HepG2 (cell line): ENCODE results near the gene STAT5A. TPM values are rescaled to one million over a fixed set of nuclear protein-coding genes. Genes with fewer than 3 reads are reported as not detected.
A peak's percentile ranks its signal among the peaks of the same experiment; 100 is the strongest.

ENCODE experiments used
- FOSL2 ChIP-seq: sonication (generic); formaldehyde crosslinking; IDR thresholded peaks from 2 replicates; pipeline ENCODE4 v1.4.0; 2020; ENCODE audit warnings: missing genetic modification reagents
- KLF16 ChIP-seq, 2 experiments: sonication (generic) in 1 of 2; formaldehyde crosslinking in 1 of 2; IDR thresholded peaks; 2 replicates each; pipeline versions ENCODE4 v1.6.1 to v1.8.0; 2016 to 2023; ENCODE audit warnings: missing genetic modification reagents in 2 of 2, missing compliant biosample characterization in 1 of 2
- KLF6 ChIP-seq: IDR thresholded peaks from 2 replicates; pipeline ENCODE4 v1.8.0; 2016; ENCODE audit warnings: missing biosample characterization, missing genetic modification reagents
- MTF2 ChIP-seq: sonication (generic); formaldehyde crosslinking; IDR thresholded peaks from 2 replicates; pipeline ENCODE4 v1.5.0; 2020; ENCODE audit warnings: missing genetic modification reagents, borderline replicate concordance
- MXD4 ChIP-seq: IDR thresholded peaks from 2 replicates; pipeline ENCODE4 v1.6.1; 2016; ENCODE audit warnings: mild to moderate bottlenecking, missing biosample characterization, missing genetic modification reagents
- RXRA ChIP-seq: sonication (generic); formaldehyde crosslinking; IDR thresholded peaks from 2 replicates; pipeline ENCODE4 v1.5.1; 2020; ENCODE audit warnings: missing genetic modification reagents
- SP5 ChIP-seq: IDR thresholded peaks from 2 replicates; pipeline ENCODE4 v1.6.1; 2016; ENCODE audit warnings: low read depth, borderline replicate concordance
- TMF1 ChIP-seq: sonication (generic); formaldehyde crosslinking; IDR thresholded peaks from 2 replicates; pipeline ENCODE4 v1.8.1; 2022; ENCODE audit warnings: low read depth, missing genetic modification reagents
- ZNF251 ChIP-seq: sonication (generic); formaldehyde crosslinking; IDR thresholded peaks from 2 replicates; pipeline ENCODE4 v1.9.0; 2021; ENCODE audit warnings: mild to moderate bottlenecking, missing genetic modification reagents
- ZNF570 ChIP-seq: sonication (generic); formaldehyde crosslinking; IDR thresholded peaks from 2 replicates; pipeline ENCODE4 v1.4.0; 2020; ENCODE audit warnings: mild to moderate bottlenecking, missing genetic modification reagents, borderline replicate concordance
- ZNF672 ChIP-seq: sonication (generic); formaldehyde crosslinking; IDR thresholded peaks from 2 replicates; pipeline ENCODE4 v1.8.1; 2022; ENCODE audit warnings: missing genetic modification reagents
- ZNF7 ChIP-seq: IDR thresholded peaks from 2 replicates; pipeline ENCODE4 v1.6.1; 2016; ENCODE audit warnings: missing biosample characterization, missing genetic modification reagents
- ZNF709 ChIP-seq: sonication (generic); formaldehyde crosslinking; IDR thresholded peaks from 2 replicates; pipeline ENCODE4 v1.5.0; 2020; ENCODE audit warnings: mild to moderate bottlenecking, missing genetic modification reagents
- ZNF839 ChIP-seq: sonication (generic); formaldehyde crosslinking; IDR thresholded peaks from 2 replicates; pipeline ENCODE4 v1.4.0; 2020; ENCODE audit warnings: missing genetic modification reagents, mild to moderate bottlenecking, borderline replicate concordance
- ZSCAN31 ChIP-seq: sonication (generic); formaldehyde crosslinking; IDR thresholded peaks from 2 replicates; pipeline ENCODE4 v1.5.0; 2020; ENCODE audit warnings: low read depth, mild to moderate bottlenecking, missing genetic modification reagents
- polyA plus RNA-seq, 8 experiments: library from polyadenylated mRNA; depleted of rRNA in 3 of 8; stranded (reverse) in 7 of 8; unstranded in 1 of 8; fragments of >200 nt; fragmentation: Illumina TruSeq in 4 of 8; extraction: Trizol in 4 of 8; gene quantifications; 2 replicates each; pipeline versions ENCODE4 v1.2.1 to v1.2.3, GENCODE V29; 2011 to 2016; ENCODE audit warnings: low read depth in 4 of 8, missing spikeins in 1 of 8, mixed read lengths in 1 of 8; ENCODE audit not compliant: insufficient read depth in 1 of 8
- total RNA-seq, 5 experiments: library from RNA; depleted of rRNA; stranded (reverse); fragments of >200 nt; fragmentation: Illumina TruSeq; extraction: Trizol; gene quantifications; 2 replicates each; pipeline ENCODE4 v1.2.3, GENCODE V29; 2016; ENCODE audit warnings: low read depth in 1 of 5
- TF ChIP-seq, protein P1 (sequence below): sonication (generic); formaldehyde crosslinking; conservative IDR thresholded peaks from 2 replicates; pipeline ENCODE4 v1.4.0; 2020; ENCODE audit warnings: mild to moderate bottlenecking, missing genetic modification reagents, moderate library complexity
- TF ChIP-seq, protein P2 (sequence below): IDR thresholded peaks from 2 replicates; pipeline ENCODE4 v1.6.1; 2016; ENCODE audit warnings: control low read depth
- TF ChIP-seq, protein P3 (sequence below): sonication (generic); formaldehyde crosslinking; IDR thresholded peaks from 2 replicates; pipeline ENCODE4 v1.4.0; 2020; ENCODE audit warnings: missing genetic modification reagents
- TF ChIP-seq, protein P4 (sequence below): sonication (generic); formaldehyde crosslinking; IDR thresholded peaks from 2 replicates; pipeline ENCODE4 v1.4.0; 2020; ENCODE audit warnings: missing genetic modification reagents
- TF ChIP-seq, protein P5 (sequence below): sonication (generic); formaldehyde crosslinking; IDR thresholded peaks from 2 replicates; pipeline ENCODE4 v1.5.0; 2020; ENCODE audit warnings: missing genetic modification reagents, mild to moderate bottlenecking, borderline replicate concordance

The STAT5A gene
- total and polyA plus RNA-seq, 2 of the 13 experiments (the other 11 are each of a cell fraction or from before 2014, with no cell fraction given), result 1.4 to 4.1 TPM

DNA sequence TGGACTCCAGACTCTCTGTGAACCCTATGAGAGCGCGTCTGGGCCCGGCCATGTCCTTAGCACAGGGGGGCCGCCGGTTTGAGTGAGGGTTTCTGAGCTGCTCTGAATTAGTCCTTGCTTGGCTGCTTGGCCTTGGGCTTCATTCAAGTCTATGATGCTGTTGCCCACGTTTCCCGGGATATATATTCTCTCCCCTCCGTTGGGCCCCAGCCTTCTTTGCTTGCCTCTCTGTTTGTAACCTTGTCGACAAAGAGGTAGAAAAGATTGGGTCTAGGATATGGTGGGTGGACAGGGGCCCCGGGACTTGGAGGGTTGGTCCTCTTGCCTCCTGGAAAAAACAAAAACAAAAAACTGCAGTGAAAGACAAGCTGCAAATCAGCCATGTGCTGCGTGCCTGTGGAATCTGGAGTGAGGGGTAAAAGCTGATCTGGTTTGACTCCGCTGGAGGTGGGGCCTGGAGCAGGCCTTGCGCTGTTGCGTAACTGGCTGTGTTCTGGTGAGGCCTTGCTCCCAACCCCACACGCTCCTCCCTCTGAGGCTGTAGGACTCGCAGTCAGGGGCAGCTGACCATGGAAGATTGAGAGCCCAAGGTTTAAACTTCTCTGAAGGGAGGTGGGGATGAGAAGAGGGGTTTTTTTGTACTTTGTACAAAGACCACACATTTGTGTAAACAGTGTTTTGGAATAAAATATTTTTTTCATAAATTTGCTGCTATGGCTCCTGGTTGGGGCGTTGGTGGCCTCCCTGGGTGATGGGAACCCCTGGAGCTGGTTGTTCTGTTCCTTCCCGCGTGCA, 23.1 kb downstream of the STAT5A start (continued):
- TF ChIP-seq, protein P1, sequence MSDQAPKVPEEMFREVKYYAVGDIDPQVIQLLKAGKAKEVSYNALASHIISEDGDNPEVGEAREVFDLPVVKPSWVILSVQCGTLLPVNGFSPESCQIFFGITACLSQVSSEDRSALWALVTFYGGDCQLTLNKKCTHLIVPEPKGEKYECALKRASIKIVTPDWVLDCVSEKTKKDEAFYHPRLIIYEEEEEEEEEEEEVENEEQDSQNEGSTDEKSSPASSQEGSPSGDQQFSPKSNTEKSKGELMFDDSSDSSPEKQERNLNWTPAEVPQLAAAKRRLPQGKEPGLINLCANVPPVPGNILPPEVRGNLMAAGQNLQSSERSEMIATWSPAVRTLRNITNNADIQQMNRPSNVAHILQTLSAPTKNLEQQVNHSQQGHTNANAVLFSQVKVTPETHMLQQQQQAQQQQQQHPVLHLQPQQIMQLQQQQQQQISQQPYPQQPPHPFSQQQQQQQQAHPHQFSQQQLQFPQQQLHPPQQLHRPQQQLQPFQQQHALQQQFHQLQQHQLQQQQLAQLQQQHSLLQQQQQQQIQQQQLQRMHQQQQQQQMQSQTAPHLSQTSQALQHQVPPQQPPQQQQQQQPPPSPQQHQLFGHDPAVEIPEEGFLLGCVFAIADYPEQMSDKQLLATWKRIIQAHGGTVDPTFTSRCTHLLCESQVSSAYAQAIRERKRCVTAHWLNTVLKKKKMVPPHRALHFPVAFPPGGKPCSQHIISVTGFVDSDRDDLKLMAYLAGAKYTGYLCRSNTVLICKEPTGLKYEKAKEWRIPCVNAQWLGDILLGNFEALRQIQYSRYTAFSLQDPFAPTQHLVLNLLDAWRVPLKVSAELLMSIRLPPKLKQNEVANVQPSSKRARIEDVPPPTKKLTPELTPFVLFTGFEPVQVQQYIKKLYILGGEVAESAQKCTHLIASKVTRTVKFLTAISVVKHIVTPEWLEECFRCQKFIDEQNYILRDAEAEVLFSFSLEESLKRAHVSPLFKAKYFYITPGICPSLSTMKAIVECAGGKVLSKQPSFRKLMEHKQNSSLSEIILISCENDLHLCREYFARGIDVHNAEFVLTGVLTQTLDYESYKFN (CRISPR knock-in tag), result peak; percentile 84
- TF ChIP-seq ZNF7 (peak; percentile 24; the same call in 1 of the 2 replicates), TMF1 (no peak), ZNF251 (CRISPR knock-in tag) (no peak), FOSL2 (peak; percentile 70), RXRA (peak; percentile 76), ZSCAN31 (no peak), MXD4 (CRISPR knock-in tag) (peak; percentile 90), ZNF839 (CRISPR knock-in tag) (peak; percentile 37; the same call in 1 of the 2 replicates), ZNF709 (CRISPR knock-in tag) (peak; percentile 73; the same call in 1 of the 2 replicates), KLF16 (CRISPR knock-in tag; IDR thresholded peaks at IDR 0.05) (0 out of 4 replicates have a peak, but pooled peaks of 1 of the 2 experiments have one; percentile 41), SP5 (peak; percentile 81), ZNF672 (no peak), ZNF570 (CRISPR knock-in tag) (no peak), MTF2 (CRISPR knock-in tag) (no peak), KLF6 (no peak; the same call in 1 of the 2 replicates)
- TF ChIP-seq, protein P2, sequence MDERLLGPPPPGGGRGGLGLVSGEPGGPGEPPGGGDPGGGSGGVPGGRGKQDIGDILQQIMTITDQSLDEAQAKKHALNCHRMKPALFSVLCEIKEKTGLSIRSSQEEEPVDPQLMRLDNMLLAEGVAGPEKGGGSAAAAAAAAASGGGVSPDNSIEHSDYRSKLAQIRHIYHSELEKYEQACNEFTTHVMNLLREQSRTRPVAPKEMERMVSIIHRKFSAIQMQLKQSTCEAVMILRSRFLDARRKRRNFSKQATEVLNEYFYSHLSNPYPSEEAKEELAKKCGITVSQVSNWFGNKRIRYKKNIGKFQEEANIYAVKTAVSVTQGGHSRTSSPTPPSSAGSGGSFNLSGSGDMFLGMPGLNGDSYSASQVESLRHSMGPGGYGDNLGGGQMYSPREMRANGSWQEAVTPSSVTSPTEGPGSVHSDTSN (CRISPR knock-in tag), result no peak
- TF ChIP-seq, protein P3, sequence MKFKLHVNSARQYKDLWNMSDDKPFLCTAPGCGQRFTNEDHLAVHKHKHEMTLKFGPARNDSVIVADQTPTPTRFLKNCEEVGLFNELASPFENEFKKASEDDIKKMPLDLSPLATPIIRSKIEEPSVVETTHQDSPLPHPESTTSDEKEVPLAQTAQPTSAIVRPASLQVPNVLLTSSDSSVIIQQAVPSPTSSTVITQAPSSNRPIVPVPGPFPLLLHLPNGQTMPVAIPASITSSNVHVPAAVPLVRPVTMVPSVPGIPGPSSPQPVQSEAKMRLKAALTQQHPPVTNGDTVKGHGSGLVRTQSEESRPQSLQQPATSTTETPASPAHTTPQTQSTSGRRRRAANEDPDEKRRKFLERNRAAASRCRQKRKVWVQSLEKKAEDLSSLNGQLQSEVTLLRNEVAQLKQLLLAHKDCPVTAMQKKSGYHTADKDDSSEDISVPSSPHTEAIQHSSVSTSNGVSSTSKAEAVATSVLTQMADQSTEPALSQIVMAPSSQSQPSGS (CRISPR knock-in tag), result peak; percentile 87
- TF ChIP-seq, protein P4, sequence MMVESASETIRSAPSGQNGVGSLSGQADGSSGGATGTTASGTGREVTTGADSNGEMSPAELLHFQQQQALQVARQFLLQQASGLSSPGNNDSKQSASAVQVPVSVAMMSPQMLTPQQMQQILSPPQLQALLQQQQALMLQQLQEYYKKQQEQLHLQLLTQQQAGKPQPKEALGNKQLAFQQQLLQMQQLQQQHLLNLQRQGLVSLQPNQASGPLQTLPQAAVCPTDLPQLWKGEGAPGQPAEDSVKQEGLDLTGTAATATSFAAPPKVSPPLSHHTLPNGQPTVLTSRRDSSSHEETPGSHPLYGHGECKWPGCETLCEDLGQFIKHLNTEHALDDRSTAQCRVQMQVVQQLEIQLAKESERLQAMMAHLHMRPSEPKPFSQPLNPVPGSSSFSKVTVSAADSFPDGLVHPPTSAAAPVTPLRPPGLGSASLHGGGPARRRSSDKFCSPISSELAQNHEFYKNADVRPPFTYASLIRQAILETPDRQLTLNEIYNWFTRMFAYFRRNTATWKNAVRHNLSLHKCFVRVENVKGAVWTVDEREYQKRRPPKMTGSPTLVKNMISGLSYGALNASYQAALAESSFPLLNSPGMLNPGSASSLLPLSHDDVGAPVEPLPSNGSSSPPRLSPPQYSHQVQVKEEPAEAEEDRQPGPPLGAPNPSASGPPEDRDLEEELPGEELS (CRISPR knock-in tag), result peak; percentile 78
- TF ChIP-seq, protein P5, sequence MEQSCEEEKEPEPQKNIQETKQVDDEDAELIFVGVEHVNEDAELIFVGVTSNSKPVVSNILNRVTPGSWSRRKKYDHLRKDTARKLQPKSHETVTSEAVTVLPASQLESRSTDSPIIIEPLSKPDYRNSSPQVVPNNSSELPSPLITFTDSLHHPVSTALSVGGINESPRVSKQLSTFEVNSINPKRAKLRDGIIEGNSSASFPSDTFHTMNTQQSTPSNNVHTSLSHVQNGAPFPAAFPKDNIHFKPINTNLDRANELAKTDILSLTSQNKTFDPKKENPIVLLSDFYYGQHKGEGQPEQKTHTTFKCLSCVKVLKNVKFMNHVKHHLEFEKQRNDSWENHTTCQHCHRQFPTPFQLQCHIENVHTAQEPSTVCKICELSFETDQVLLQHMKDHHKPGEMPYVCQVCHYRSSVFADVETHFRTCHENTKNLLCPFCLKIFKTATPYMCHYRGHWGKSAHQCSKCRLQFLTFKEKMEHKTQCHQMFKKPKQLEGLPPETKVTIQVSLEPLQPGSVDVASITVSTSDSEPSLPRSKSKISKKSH, result peak; percentile 81; the same call in 1 of the 2 replicates
